Cardiac fibroblast (primary cell): ENCODE data around the gene CHRM5.
"Not testable (repeated sequence)": the region's sequence is repeated elsewhere in the genome, so short reads cannot be mapped to it uniquely, and the experiment has no call there.

Source experiments
- DNase-seq, 2 donors: peaks; one replicate each; pipeline versions ENCODE4 v3.0.0 to v3.0.0-alpha.2; 2010; ENCODE audit warnings: low read depth in 2 of 2
- H3K4me3 ChIP-seq, 2 donors: replicated peaks in 1 of 2; 1 replicate in 1 of 2; 2 replicates in 1 of 2; pipeline ENCODE4 v1.5.1; 2011; ENCODE audit warnings: low read depth in 2 of 2, low read length in 2 of 2, mild to moderate bottlenecking in 2 of 2, moderate library complexity in 1 of 2
- CTCF ChIP-seq: IDR thresholded peaks from one replicate; pipeline ENCODE4 v1.5.1; 2011; ENCODE audit warnings: low read depth, mild to moderate bottlenecking, low read length, inconsistent platforms

CHRM5 gene

GRCh38 chr15:34047893-34048775, 79.8 kb downstream of the CHRM5 start:
- peak; percentile 46 to 58 for DNase-seq
- H3K4me3 ChIP-seq = no peak overlapping the region
- TF ChIP-seq CTCF = no peak

- no peak overlapping the region for H3K4me3 ChIP-seq
- TF ChIP-seq CTCF = no peak
- DNase-seq = peak; percentile 89 to 94
Measured at GRCh38 chr15:34049112-34049511, 80.8 kb downstream of the CHRM5 start.

- not testable (repeated sequence) for H3K4me3 ChIP-seq, DNase-seq
Measured at GRCh38 chr15:34050385-34050784, 82.1 kb downstream of the CHRM5 start.

GRCh38 chr15:34054081-34054707, 85.9 kb downstream of the CHRM5 start:
- DNase-seq = peak in 1 of 2 donors; percentile 22
- H3K4me3 ChIP-seq = no peak overlapping the region
- no peak for TF ChIP-seq CTCF

GRCh38 chr15:34055868-34056595, 87.7 kb downstream of the CHRM5 start:
- no peak for TF ChIP-seq CTCF
- DNase-seq = peak; percentile 92 to 93
- no peak overlapping the region for H3K4me3 ChIP-seq

GRCh38 chr15:34056911-34057310, 88.6 kb downstream of the CHRM5 start:
- no peak for TF ChIP-seq CTCF
- H3K4me3 ChIP-seq = no peak overlapping the region
- peak in 1 of 2 donors; percentile 38 for DNase-seq

GRCh38 chr15:34059476-34059875, 91.2 kb downstream of the CHRM5 start:
- DNase-seq = no peak
- TF ChIP-seq CTCF = no peak
- H3K4me3 ChIP-seq = no peak overlapping the region
